BE2C (cell line): ENCODE results near the gene CD52.
"Not testable (repeated sequence)": the region's sequence is repeated elsewhere in the genome, so short reads cannot be mapped to it uniquely, and the experiment has no call there.

ENCODE experiments used
- DNase-seq: peaks from one replicate; pipeline ENCODE4 v3.0.0-alpha.2; 2020
- H3K27me3 ChIP-seq: fragments of 250-450 bp; sonication (Bioruptor Pico); 2 replicates; pipeline ENCODE4 v1.5.1; 2020; ENCODE audit warnings: mild to moderate bottlenecking
- H3K36me3 ChIP-seq: fragments of 250-450 bp; sonication (Bioruptor Pico); 2 replicates; pipeline ENCODE4 v1.5.1; 2020; ENCODE audit warnings: mild to moderate bottlenecking
- H3K4me1 ChIP-seq: fragments of 250-450 bp; sonication (Bioruptor Pico); 2 replicates; pipeline ENCODE4 v1.5.1; 2020
- H3K4me3 ChIP-seq: 2 replicates; pipeline ENCODE4 v1.5.1; 2011; ENCODE audit warnings: low read depth, low read length
- H3K9me3 ChIP-seq: fragments of 250-450 bp; sonication (Bioruptor Pico); 2 replicates; pipeline ENCODE4 v1.5.1; 2020
- CTCF ChIP-seq: IDR thresholded peaks from 2 replicates; pipeline ENCODE4 v1.5.1; 2012; ENCODE audit warnings: mild to moderate bottlenecking, low read depth, low read length

CD52 gene

GRCh38 chr1:26324550-26324949 is 6.8 kb downstream of the CD52 start:
- H3K4me1 ChIP-seq, result no peaks in the 10 kb centered on the region
- H3K9me3 ChIP-seq, result no peaks in the 10 kb centered on the region
- no peaks in the 10 kb centered on the region for H3K27me3 ChIP-seq
- no peaks in the 10 kb centered on the region for H3K36me3 ChIP-seq
- no peak overlapping the region for H3K4me3 ChIP-seq
- no peak for TF ChIP-seq CTCF
- no peak for DNase-seq

DNA sequence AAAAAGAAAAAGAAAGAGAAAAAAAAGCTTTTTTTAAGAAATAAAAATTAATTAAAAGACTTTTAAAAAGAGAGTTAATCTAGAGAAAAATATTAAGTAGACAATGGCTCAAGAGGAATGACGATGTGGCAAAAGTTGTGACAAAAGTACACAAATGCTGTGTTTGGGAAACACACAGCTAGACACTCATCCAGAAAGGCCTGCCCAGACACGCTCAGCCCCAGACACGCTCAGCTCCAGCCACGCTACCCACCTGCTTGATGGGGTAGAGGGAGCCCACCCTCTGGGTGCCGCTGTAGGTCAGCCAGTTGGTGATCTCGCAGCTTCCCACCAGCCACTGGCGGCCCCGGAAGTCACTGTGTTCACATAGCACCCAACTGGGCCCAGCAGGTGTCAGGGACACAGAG is 10.2 kb downstream of the CD52 start:
- no peaks in the 10 kb centered on the region for H3K27me3 ChIP-seq

DNA sequence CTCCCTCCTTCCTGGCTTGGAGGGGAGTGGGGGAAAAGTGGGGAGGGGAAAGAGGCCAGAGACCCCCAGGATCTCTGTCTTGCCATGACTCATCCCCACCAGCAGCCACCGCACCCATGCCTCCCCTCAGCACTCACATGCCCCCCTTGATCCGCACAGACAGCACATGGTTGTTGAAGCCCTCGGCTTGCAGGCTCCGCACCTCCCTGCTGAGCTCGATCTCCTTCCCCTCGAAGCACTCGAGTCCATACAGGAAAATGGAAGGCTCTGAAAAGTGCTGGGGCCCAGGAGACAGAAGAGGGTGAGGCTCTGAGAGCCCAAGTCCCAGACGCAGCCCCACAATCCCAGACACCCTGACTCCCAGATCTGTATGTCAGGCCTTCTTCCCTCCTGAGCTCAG is 10.8 kb downstream of the CD52 start:
- no peak for DNase-seq
- no peaks in the 10 kb centered on the region for H3K27me3 ChIP-seq
- TF ChIP-seq CTCF, result no peak

More for the DNA sequence above, 10.2 kb downstream of the CD52 start:
- H3K4me3 ChIP-seq, result no peak overlapping the region
- no peak for DNase-seq
- no peak for TF ChIP-seq CTCF
- no peaks in the 10 kb centered on the region for H3K36me3 ChIP-seq
- H3K9me3 ChIP-seq, result no peaks in the 10 kb centered on the region
- H3K4me1 ChIP-seq, result no peaks in the 10 kb centered on the region

DNA sequence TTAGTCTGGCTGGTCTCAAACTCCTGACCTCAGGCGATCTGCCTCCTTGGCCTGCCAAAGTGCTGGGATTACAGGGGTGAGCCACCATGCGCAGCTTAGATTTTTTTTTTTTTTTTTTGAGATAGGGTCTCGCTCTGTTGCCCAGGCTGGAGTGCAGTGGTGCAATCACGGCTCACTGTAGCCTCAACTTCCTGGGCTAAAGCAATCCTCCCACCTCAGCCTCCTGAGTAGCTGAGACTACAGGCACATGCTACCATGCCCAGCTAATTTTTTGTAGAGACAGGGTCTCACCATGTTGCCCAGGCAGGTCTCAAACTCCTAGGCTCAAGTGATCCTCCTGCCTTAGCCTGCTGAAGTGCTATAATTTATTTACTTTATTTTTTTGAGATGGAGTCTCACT is 11.6 kb downstream of the CD52 start:
- not testable (repeated sequence) for H3K27me3 ChIP-seq, H3K36me3 ChIP-seq, H3K4me3 ChIP-seq, H3K9me3 ChIP-seq, H3K4me1 ChIP-seq, DNase-seq

More for the DNA sequence above, 10.8 kb downstream of the CD52 start:
- Histone ChIP-seq H3K4me3 (no peak overlapping the region), H3K4me1 (no peaks in the 10 kb centered on the region), H3K9me3 (no peaks in the 10 kb centered on the region), H3K36me3 (no peaks in the 10 kb centered on the region)

DNA sequence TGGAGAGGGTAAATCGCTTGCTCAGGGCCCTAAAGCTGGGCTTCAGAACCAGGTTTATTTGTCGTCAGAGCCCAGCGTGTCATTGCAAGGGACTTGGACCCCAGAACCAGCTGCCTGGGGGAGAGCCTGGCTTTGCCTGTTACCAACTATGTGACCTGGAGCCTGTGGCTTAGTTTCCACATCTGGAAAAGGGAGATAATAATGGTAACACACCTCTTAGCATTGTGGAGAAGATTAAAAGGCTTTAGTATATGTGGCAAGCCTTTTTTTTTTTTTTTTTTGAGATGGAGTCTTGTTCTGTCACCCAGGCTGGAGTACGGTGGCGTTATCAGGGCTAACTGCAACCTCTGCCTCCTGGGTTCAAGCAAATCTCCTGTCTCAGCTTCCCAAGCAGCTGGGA is 12.5 kb downstream of the CD52 start:
- DNase-seq, result no peak
- H3K36me3 ChIP-seq, result no peaks in the 10 kb centered on the region
- no peak overlapping the region for H3K4me3 ChIP-seq
- no peaks in the 10 kb centered on the region for H3K4me1 ChIP-seq
- no peaks in the 10 kb centered on the region for H3K9me3 ChIP-seq
- H3K27me3 ChIP-seq, result no peaks in the 10 kb centered on the region
- no peak for TF ChIP-seq CTCF

GRCh38 chr1:26333312-26333711 is 15.6 kb downstream of the CD52 start:
- not testable (repeated sequence) for H3K36me3 ChIP-seq, DNase-seq, H3K9me3 ChIP-seq, H3K4me1 ChIP-seq, H3K27me3 ChIP-seq, H3K4me3 ChIP-seq

DNA sequence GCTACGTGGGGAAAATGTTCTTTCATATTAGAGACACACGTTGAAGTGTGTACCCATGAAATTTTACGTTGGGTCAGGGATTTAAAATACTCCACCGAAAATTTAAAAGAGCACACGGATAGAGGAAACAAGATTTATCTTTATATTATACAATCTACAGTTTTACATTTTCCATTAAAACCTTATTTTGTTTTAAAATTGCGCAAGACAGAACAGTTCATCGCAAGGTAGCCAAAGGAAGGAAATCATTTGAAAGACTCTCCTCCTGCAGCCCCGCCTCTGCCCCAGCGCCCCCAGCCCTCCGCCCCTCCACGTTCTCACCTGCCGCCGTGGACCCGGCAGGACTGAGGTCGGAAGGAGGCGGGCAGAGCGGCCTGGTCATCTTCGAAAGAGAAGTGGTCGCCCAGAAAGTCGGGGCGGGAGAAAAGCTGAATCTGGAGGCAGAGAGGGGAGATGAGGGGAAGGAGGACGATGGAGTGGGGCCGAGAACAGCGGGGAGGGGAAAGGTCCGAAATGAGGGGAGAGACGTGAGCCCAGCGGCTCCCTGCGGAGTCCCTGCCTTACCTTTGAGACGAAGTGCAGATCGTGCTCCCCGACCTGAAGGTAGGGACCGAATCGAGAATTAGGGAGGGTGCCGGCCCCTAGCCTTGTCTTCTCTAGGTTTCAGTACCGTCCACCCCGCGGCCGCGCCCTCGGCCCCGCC is 18.2 kb downstream of the CD52 start:
- no peak for DNase-seq
- H3K36me3 ChIP-seq, result no peaks in the 10 kb centered on the region
- TF ChIP-seq CTCF, result no peak
- no peaks in the 10 kb centered on the region for H3K9me3 ChIP-seq
- no peaks in the 10 kb centered on the region for H3K27me3 ChIP-seq
- H3K4me1 ChIP-seq, result no peaks in the 10 kb centered on the region
- peak overlapping the region; percentile 46 for H3K4me3 ChIP-seq
